Endothelial cell (in vitro differentiated cells): Measurements from ENCODE around the gene NFATC3. TPM values are rescaled to one million over a fixed set of nuclear protein-coding genes. Genes with fewer than 3 reads are reported as not detected.

Experiments
- DNase-seq: peaks from one replicate; pipeline ENCODE4 v3.0.0; 2021; ENCODE audit warnings: low spot score
- H3K27ac Mint-ChIP-seq: one replicate; pipeline ENCODE4 v1.8.0; 2021; ENCODE audit warnings: mixed read lengths, inconsistent platforms; ENCODE audit not compliant: unreplicated experiment
- H3K27me3 Mint-ChIP-seq: one replicate; pipeline ENCODE4 v1.8.0; 2021; ENCODE audit warnings: mild to moderate bottlenecking, moderate library complexity, mixed read lengths, inconsistent platforms; ENCODE audit not compliant: unreplicated experiment
- H3K36me3 Mint-ChIP-seq: one replicate; pipeline ENCODE4 v1.8.0; 2021; ENCODE audit warnings: mild to moderate bottlenecking, low read depth, mixed read lengths, inconsistent platforms; ENCODE audit not compliant: unreplicated experiment
- H3K4me1 Mint-ChIP-seq: one replicate; pipeline ENCODE4 v1.8.0; 2021; ENCODE audit warnings: mild to moderate bottlenecking, mixed read lengths, inconsistent platforms; ENCODE audit not compliant: unreplicated experiment
- H3K4me3 Mint-ChIP-seq: one replicate; pipeline ENCODE4 v1.8.0; 2021; ENCODE audit warnings: mild to moderate bottlenecking, mixed read lengths, inconsistent platforms; ENCODE audit not compliant: unreplicated experiment
- H3K9me3 Mint-ChIP-seq: one replicate; pipeline ENCODE4 v1.8.0; 2021; ENCODE audit warnings: mixed read lengths, inconsistent platforms; ENCODE audit not compliant: unreplicated experiment
- total RNA-seq: library from RNA; stranded (reverse); fragmentation: NEBNext Ultra II Directional; extraction: Animal tissue kit (Norgen Biotek cat#: 25700); gene quantifications from one replicate; pipeline ENCODE4 v1.2.1, GENCODE V29; 2021; ENCODE audit not compliant: unreplicated experiment
- TF ChIP-seq, protein P1 (sequence below): fragments of 200-600 bp; sonication (generic); IDR thresholded peaks from one replicate; pipeline ENCODE4 v1.5.0; 2021; ENCODE audit warnings: antibody characterized with exemption; ENCODE audit not compliant: unreplicated experiment

NFATC3 gene
- total RNA-seq, 1 donor from 2014 or later: 38.4 TPM

DNA sequence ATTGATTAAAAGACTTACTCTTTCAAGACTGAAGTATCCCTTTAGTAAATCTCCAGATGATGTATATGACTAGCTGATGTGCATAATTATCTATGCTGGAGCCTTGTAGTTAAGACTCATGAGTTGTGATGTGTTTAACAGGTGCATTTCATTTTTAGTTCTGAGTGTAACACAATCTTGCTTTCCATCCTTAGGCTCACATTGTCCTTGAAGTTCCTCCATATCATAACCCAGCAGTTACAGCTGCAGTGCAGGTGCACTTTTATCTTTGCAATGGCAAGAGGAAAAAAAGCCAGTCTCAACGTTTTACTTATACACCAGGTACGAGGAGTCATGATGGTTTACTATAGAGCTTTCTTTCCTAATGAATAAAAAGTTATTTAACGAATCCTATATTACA lies 97.9 kb downstream of the NFATC3 start:
- TF ChIP-seq, protein P1, sequence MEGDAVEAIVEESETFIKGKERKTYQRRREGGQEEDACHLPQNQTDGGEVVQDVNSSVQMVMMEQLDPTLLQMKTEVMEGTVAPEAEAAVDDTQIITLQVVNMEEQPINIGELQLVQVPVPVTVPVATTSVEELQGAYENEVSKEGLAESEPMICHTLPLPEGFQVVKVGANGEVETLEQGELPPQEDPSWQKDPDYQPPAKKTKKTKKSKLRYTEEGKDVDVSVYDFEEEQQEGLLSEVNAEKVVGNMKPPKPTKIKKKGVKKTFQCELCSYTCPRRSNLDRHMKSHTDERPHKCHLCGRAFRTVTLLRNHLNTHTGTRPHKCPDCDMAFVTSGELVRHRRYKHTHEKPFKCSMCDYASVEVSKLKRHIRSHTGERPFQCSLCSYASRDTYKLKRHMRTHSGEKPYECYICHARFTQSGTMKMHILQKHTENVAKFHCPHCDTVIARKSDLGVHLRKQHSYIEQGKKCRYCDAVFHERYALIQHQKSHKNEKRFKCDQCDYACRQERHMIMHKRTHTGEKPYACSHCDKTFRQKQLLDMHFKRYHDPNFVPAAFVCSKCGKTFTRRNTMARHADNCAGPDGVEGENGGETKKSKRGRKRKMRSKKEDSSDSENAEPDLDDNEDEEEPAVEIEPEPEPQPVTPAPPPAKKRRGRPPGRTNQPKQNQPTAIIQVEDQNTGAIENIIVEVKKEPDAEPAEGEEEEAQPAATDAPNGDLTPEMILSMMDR: no peak
- H3K27me3 Mint-ChIP-seq: peaks cover 4% of the 10 kb centered on the region
- no peak overlapping the region for H3K27ac Mint-ChIP-seq
- DNase-seq: no peak
- H3K9me3 Mint-ChIP-seq: no peaks in the 10 kb centered on the region
- peak overlapping the region; percentile 54 for H3K4me3 Mint-ChIP-seq
- H3K36me3 Mint-ChIP-seq: peaks cover 33% of the 10 kb centered on the region
- no peaks in the 10 kb centered on the region for H3K4me1 Mint-ChIP-seq

- TF ChIP-seq, protein P1: no peak
These were observed 101.7 kb downstream of the NFATC3 start for GRCh38 chr16:68186877-68187276.

GRCh38 chr16:68187505-68187904 lies 102.3 kb downstream of the NFATC3 start:
- H3K9me3 Mint-ChIP-seq: no peaks in the 10 kb centered on the region
- no peaks in the 10 kb centered on the region for H3K4me1 Mint-ChIP-seq
- H3K36me3 Mint-ChIP-seq: peaks cover 42% of the 10 kb centered on the region
- DNase-seq: no peak
- H3K27ac Mint-ChIP-seq: no peak overlapping the region
- TF ChIP-seq, protein P1: no peak
- H3K27me3 Mint-ChIP-seq: peaks cover 4% of the 10 kb centered on the region
- H3K4me3 Mint-ChIP-seq: no peak overlapping the region

More at GRCh38 chr16:68186877-68187276, 101.7 kb downstream of the NFATC3 start:
- DNase-seq: no peak
- Mint-ChIP-seq H3K9me3 (no peaks in the 10 kb centered on the region), H3K36me3 (peaks cover 42% of the 10 kb centered on the region), H3K27ac (no peak overlapping the region), H3K4me1 (no peaks in the 10 kb centered on the region), H3K4me3 (peak overlapping the region; percentile 83), H3K27me3 (peaks cover 4% of the 10 kb centered on the region)

- TF ChIP-seq, protein P1: no peak
- no peak for DNase-seq
These were observed 103.0 kb downstream of the NFATC3 start for GRCh38 chr16:68188170-68188569.

GRCh38 chr16:68190081-68190480 lies 104.9 kb downstream of the NFATC3 start:
- Mint-ChIP-seq H3K27me3 (peaks cover 4% of the 10 kb centered on the region), H3K4me3 (no peak overlapping the region), H3K36me3 (peaks cover 34% of the 10 kb centered on the region), H3K9me3 (no peaks in the 10 kb centered on the region), H3K4me1 (no peaks in the 10 kb centered on the region), H3K27ac (no peak overlapping the region)
- DNase-seq: no peak
- TF ChIP-seq, protein P1: no peak

More at GRCh38 chr16:68188170-68188569, 103.0 kb downstream of the NFATC3 start:
- Mint-ChIP-seq H3K36me3 (peaks cover 44% of the 10 kb centered on the region), H3K4me3 (no peak overlapping the region), H3K9me3 (no peaks in the 10 kb centered on the region), H3K4me1 (no peaks in the 10 kb centered on the region), H3K27me3 (peaks cover 4% of the 10 kb centered on the region), H3K27ac (no peak overlapping the region)
